GM12878 (cell line): ENCODE results near the gene PDE6C. TPM values are rescaled to one million over a fixed set of nuclear protein-coding genes. Genes with fewer than 3 reads are reported as not detected.

Experiments
- ATAC-seq: fragments of 200-7000 bp; cut with Tn5 transposase; 3 replicates; pipeline ENCODE4 v1.9.1; 2020; ENCODE audit warnings: mild to moderate bottlenecking, moderate library complexity
- BruUV-seq: library from RNA; stranded (reverse); fragments of 400-500 nt; replicated peaks from 2 replicates; lab custom pipeline; 2021; lab: Mats Ljungman, UMichigan
- CTCF ChIA-PET: fragments of 300-600 bp; sonication (Branson Sonifier 250); formaldehyde crosslinking; extraction: SDS; loops from one replicate; lab custom pipeline; 2021; ENCODE audit warnings: inconsistent platforms; lab: Yijun Ruan, JAX
- POLR2A ChIA-PET: fragments of 350-600 bp; formaldehyde crosslinking; extraction: SDS; loops from one replicate; lab custom pipeline; 2021; ENCODE audit warnings: inconsistent platforms; lab: Charles Lee
- RAD21 ChIA-PET: fragments of 300-600 bp; sonication (Branson Sonifier 250); formaldehyde crosslinking; loops from one replicate; lab custom pipeline; 2023; ENCODE audit warnings: antibody characterized with exemption; ENCODE audit not compliant: unreplicated experiment; lab: Charles Lee
- SMC1A ChIA-PET: fragments of 300-600 bp; sonication (Branson Sonifier 250); formaldehyde crosslinking; loops from one replicate; lab custom pipeline; 2023; ENCODE audit not compliant: unreplicated experiment, uncharacterized antibody; lab: Charles Lee
- DNase-seq: peaks from one replicate; pipeline ENCODE4 v3.0.0-alpha.2; 2011; ENCODE audit warnings: low read depth, low spot score
- FAIRE-seq: peaks from 3 replicates; lab custom pipeline; 2011; peaks lifted over from hg19 to GRCh38; lab: Jason Lieb, UNC
- H2AFZ ChIP-seq: 2 replicates; pipeline ENCODE4 v1.6.0; 2011; ENCODE audit warnings: low read depth, low read length, control low read depth; ENCODE audit not compliant: control insufficient read depth
- H3K27ac ChIP-seq: 2 replicates; pipeline ENCODE4 v1.5.1; 2011; ENCODE audit warnings: control low read depth; ENCODE audit not compliant: control insufficient read depth, insufficient read depth
- H3K27me3 ChIP-seq, 2 experiments: replicated peaks in 1 of 2; 2 replicates each; pipeline versions ENCODE4 v1.6.0 to v1.6.1; 2011; ENCODE audit warnings: low read length in 1 of 2; ENCODE audit not compliant: control insufficient read depth in 2 of 2, insufficient read depth in 2 of 2
- H3K36me3 ChIP-seq, 2 experiments: 2 replicates each; pipeline ENCODE4 v1.5.1; 2011; ENCODE audit warnings: low read length in 1 of 2; ENCODE audit not compliant: control insufficient read depth in 2 of 2, insufficient read depth in 2 of 2
- H3K4me1 ChIP-seq: 2 replicates; pipeline ENCODE4 v1.6.1; 2011; ENCODE audit warnings: mild to moderate bottlenecking, low read length, moderate library complexity, mixed read lengths; ENCODE audit not compliant: control insufficient read depth, insufficient read depth
- H3K4me2 ChIP-seq: 2 replicates; pipeline ENCODE4 v1.6.0; 2011; ENCODE audit warnings: control low read depth; ENCODE audit not compliant: control insufficient read depth, insufficient read depth
- H3K4me3 ChIP-seq: fragments of 200-600 bp; sonication (generic); 2 replicates; pipeline ENCODE4 v1.5.1; 2016
- H3K79me2 ChIP-seq: 2 replicates; pipeline ENCODE4 v1.6.0; 2011; ENCODE audit warnings: low read length; ENCODE audit not compliant: control insufficient read depth, insufficient read depth
- H3K9ac ChIP-seq: 2 replicates; pipeline ENCODE4 v1.8.0; 2011; ENCODE audit warnings: low read length, control low read depth, mixed read lengths; ENCODE audit not compliant: control insufficient read depth, insufficient read depth
- H3K9me3 ChIP-seq: replicated peaks from 3 replicates; pipeline ENCODE4 v1.5.1; 2011; ENCODE audit warnings: mild to moderate bottlenecking, low read length; ENCODE audit not compliant: control insufficient read depth, insufficient read depth
- H4K20me1 ChIP-seq: 2 replicates; pipeline ENCODE4 v1.6.0; 2011; ENCODE audit not compliant: control insufficient read depth, insufficient read depth
- BCL11A ChIP-seq: IDR thresholded peaks from 2 replicates; pipeline ENCODE4 v1.6.1; 2011; ENCODE audit warnings: low read depth, low read length
- BMI1 ChIP-seq: fragments of 450-650 bp; IDR thresholded peaks from 2 replicates; pipeline ENCODE4 v1.6.1; 2016; ENCODE audit warnings: mild to moderate bottlenecking, moderate library complexity, borderline replicate concordance
- CHD2 ChIP-seq: IDR thresholded peaks from 2 replicates; pipeline ENCODE4 v1.6.1; 2011; ENCODE audit warnings: low read depth, low read length, improper control_type of control experiment, borderline replicate concordance
- FOXK2 ChIP-seq: fragments of 450-650 bp; IDR thresholded peaks from 2 replicates; pipeline ENCODE4 v1.6.1; 2017; ENCODE audit warnings: mild to moderate bottlenecking, moderate library complexity
- GABPA ChIP-seq: IDR thresholded peaks from 2 replicates; pipeline ENCODE4 v1.6.1; 2014; ENCODE audit warnings: antibody characterized with exemption, low read depth, mild to moderate bottlenecking, inconsistent platforms
- JUNB ChIP-seq: IDR thresholded peaks from 2 replicates; pipeline ENCODE4 v1.6.1; 2016; ENCODE audit warnings: antibody characterized with exemption, mild to moderate bottlenecking
- SIN3A ChIP-seq: IDR thresholded peaks from 2 replicates; pipeline ENCODE4 v1.6.1; 2012; ENCODE audit warnings: low read depth, low read length, improper control_type of control experiment
- ZNF24 ChIP-seq: fragments of 450-650 bp; IDR thresholded peaks from 2 replicates; pipeline ENCODE4 v1.6.1; 2017; ENCODE audit warnings: antibody characterized with exemption, mild to moderate bottlenecking
- ZZZ3 ChIP-seq: IDR thresholded peaks from 2 replicates; pipeline ENCODE4 v1.6.1; 2011; ENCODE audit warnings: low read depth; ENCODE audit not compliant: control insufficient read depth, insufficient read length
- WGBS: methylation state at CpG from one replicate; pipeline ENCODE4 v1.1.6; 2016; ENCODE audit warnings: low lambda C conversion rate; ENCODE audit not compliant: insufficient replicate concordance, insufficient coverage; ENCODE audit errors: missing lambda C conversion rate; 5-methylcytosine and 5-hydroxymethylcytosine counted together
- in situ Hi-C: fragments of 300-500 bp; cut with MboI; formaldehyde crosslinking; loops from 9 replicates; pipeline ENCODE4 v1.14.3; 2018; ENCODE audit warnings: mixed read lengths
- intact Hi-C: fragments of 100-400 bp; cut with micrococcal nuclease; formaldehyde crosslinking; loops from one replicate; pipeline ENCODE4 v1.14.2; 2022; ENCODE audit not compliant: unreplicated experiment
- polyA plus RNA-seq, 11 experiments: library from polyadenylated mRNA; depleted of rRNA in 4 of 11; unstranded in 6 of 11; stranded (reverse) in 5 of 11; fragments of >200 nt; fragmentation: Nextera tagmentation in 4 of 11; fragmentation: Illumina TruSeq in 1 of 11; extraction: Ambion mirVana in 4 of 11; extraction: Trizol in 1 of 11; gene quantifications; 1 replicate in 1 of 11; 2 replicates in 10 of 11; pipeline versions ENCODE4 v1.2.1 to v1.2.3, GENCODE V29; 2011 to 2016; ENCODE audit warnings: inconsistent platforms in 2 of 11, missing spikeins in 2 of 11, low read depth in 1 of 11
- total RNA-seq, 4 experiments: library from RNA; depleted of rRNA in 3 of 4; stranded (reverse); fragments of >200 nt in 3 of 4; fragmentation: Illumina TruSeq in 1 of 4; extraction: Trizol in 1 of 4; gene quantifications; 2 replicates each; pipeline versions ENCODE4 v1.2.1 to v1.2.3, GENCODE V29; 2013 to 2021
- TF ChIP-seq, protein P1 (sequence below): fragments of 450-650 bp; IDR thresholded peaks from 2 replicates; pipeline ENCODE4 v1.6.1; 2017; ENCODE audit warnings: antibody characterized with exemption, mild to moderate bottlenecking, moderate library complexity
- TF ChIP-seq, protein P2 (sequence below): fragments of 450-650 bp; IDR thresholded peaks from 2 replicates; pipeline ENCODE4 v1.6.1; 2017; ENCODE audit warnings: borderline replicate concordance
- TF ChIP-seq, protein P3 (sequence below): fragments of 450-650 bp; IDR thresholded peaks from 2 replicates; pipeline ENCODE4 v1.6.1; 2017; ENCODE audit warnings: low read depth, mild to moderate bottlenecking, moderate library complexity
- TF ChIP-seq, protein P4 (sequence below): IDR thresholded peaks from 2 replicates; pipeline ENCODE4 v1.6.1; 2011; ENCODE audit warnings: low read depth, mild to moderate bottlenecking, low read length, moderate library complexity, borderline replicate concordance; ENCODE audit errors: extremely low read depth
- TF ChIP-seq, protein P5 (sequence below): IDR thresholded peaks from 2 replicates; pipeline ENCODE4 v1.6.1; 2012; ENCODE audit warnings: low read depth, low read length, improper control_type of control experiment
- TF ChIP-seq, protein P6 (sequence below): IDR thresholded peaks from 2 replicates; pipeline ENCODE4 v1.6.1; 2012; ENCODE audit warnings: low read length, inconsistent platforms

PDE6C gene
- total and polyA plus RNA-seq, 10 of the 15 experiments (the other 5 are each of a cell fraction or from before 2014, with no cell fraction given): not detected

DNA sequence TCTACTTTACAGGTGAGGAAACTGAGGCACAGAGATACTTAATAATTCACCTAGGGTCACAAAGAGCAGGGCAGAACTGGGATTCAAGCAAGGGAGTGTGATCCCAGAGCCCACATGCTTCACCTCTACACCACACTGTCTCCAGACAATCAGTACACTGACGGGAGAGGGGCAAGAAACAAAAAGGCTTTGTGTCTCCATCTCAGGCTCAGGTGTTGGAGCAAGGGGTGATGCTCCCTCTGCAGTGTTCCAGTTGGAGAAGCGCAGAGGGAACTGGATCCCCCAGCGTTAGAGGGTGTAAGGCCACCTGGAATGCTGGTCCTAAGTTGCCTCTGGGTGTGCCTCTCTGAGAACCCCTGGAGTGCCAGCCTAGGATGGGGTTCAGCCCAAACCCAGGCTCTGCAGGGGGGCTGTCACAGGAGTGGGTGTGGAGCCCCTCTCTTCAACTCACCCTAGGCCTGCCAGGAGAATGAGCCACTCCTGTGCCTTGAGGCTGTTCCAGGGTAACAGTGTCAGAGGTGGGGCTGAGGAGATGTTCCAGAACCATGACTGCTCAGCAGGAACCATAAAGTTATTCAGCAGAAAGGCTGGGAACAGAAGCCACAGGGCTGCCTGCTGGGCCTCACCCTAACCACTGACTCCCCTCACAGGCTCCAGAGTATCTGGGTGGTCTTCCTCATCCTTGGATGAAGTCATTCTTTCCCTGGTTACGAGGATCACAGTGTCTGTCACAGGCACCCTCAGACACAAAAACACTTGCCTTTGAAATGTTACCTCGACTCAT is 16.8 kb upstream of the PDE6C start:
- SMC1A ChIA-PET: interaction anchor here (0.6 kb wide), 2 partner anchors 59 to 95 kb away, joined by 3 read pairs; no protein-coding TSS in a partner anchor
- TF ChIP-seq JUNB (no peak), GABPA (no peak), ZZZ3 (no peak), ZNF24 (no peak), BCL11A (no peak), CHD2 (no peak), SIN3A (no peak), FOXK2 (no peak), BMI1 (no peak)
- TF ChIP-seq, protein P1, sequence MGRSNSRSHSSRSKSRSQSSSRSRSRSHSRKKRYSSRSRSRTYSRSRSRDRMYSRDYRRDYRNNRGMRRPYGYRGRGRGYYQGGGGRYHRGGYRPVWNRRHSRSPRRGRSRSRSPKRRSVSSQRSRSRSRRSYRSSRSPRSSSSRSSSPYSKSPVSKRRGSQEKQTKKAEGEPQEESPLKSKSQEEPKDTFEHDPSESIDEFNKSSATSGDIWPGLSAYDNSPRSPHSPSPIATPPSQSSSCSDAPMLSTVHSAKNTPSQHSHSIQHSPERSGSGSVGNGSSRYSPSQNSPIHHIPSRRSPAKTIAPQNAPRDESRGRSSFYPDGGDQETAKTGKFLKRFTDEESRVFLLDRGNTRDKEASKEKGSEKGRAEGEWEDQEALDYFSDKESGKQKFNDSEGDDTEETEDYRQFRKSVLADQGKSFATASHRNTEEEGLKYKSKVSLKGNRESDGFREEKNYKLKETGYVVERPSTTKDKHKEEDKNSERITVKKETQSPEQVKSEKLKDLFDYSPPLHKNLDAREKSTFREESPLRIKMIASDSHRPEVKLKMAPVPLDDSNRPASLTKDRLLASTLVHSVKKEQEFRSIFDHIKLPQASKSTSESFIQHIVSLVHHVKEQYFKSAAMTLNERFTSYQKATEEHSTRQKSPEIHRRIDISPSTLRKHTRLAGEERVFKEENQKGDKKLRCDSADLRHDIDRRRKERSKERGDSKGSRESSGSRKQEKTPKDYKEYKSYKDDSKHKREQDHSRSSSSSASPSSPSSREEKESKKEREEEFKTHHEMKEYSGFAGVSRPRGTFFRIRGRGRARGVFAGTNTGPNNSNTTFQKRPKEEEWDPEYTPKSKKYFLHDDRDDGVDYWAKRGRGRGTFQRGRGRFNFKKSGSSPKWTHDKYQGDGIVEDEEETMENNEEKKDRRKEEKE: no peak
- TF ChIP-seq, protein P2, sequence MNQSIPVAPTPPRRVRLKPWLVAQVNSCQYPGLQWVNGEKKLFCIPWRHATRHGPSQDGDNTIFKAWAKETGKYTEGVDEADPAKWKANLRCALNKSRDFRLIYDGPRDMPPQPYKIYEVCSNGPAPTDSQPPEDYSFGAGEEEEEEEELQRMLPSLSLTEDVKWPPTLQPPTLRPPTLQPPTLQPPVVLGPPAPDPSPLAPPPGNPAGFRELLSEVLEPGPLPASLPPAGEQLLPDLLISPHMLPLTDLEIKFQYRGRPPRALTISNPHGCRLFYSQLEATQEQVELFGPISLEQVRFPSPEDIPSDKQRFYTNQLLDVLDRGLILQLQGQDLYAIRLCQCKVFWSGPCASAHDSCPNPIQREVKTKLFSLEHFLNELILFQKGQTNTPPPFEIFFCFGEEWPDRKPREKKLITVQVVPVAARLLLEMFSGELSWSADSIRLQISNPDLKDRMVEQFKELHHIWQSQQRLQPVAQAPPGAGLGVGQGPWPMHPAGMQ: no peak
- TF ChIP-seq, protein P3, sequence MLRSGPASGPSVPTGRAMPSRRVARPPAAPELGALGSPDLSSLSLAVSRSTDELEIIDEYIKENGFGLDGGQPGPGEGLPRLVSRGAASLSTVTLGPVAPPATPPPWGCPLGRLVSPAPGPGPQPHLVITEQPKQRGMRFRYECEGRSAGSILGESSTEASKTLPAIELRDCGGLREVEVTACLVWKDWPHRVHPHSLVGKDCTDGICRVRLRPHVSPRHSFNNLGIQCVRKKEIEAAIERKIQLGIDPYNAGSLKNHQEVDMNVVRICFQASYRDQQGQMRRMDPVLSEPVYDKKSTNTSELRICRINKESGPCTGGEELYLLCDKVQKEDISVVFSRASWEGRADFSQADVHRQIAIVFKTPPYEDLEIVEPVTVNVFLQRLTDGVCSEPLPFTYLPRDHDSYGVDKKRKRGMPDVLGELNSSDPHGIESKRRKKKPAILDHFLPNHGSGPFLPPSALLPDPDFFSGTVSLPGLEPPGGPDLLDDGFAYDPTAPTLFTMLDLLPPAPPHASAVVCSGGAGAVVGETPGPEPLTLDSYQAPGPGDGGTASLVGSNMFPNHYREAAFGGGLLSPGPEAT: no peak
- TF ChIP-seq, protein P4, sequence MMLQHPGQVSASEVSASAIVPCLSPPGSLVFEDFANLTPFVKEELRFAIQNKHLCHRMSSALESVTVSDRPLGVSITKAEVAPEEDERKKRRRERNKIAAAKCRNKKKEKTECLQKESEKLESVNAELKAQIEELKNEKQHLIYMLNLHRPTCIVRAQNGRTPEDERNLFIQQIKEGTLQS: no peak
- TF ChIP-seq, protein P5, sequence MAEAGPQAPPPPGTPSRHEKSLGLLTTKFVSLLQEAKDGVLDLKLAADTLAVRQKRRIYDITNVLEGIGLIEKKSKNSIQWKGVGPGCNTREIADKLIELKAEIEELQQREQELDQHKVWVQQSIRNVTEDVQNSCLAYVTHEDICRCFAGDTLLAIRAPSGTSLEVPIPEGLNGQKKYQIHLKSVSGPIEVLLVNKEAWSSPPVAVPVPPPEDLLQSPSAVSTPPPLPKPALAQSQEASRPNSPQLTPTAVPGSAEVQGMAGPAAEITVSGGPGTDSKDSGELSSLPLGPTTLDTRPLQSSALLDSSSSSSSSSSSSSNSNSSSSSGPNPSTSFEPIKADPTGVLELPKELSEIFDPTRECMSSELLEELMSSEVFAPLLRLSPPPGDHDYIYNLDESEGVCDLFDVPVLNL: no peak
- TF ChIP-seq, protein P6, sequence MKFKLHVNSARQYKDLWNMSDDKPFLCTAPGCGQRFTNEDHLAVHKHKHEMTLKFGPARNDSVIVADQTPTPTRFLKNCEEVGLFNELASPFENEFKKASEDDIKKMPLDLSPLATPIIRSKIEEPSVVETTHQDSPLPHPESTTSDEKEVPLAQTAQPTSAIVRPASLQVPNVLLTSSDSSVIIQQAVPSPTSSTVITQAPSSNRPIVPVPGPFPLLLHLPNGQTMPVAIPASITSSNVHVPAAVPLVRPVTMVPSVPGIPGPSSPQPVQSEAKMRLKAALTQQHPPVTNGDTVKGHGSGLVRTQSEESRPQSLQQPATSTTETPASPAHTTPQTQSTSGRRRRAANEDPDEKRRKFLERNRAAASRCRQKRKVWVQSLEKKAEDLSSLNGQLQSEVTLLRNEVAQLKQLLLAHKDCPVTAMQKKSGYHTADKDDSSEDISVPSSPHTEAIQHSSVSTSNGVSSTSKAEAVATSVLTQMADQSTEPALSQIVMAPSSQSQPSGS: no peak
- Histone ChIP-seq H3K4me3 (no peak overlapping the region), H3K36me3 (no peaks in the 10 kb centered on the region), H3K4me1 (no peaks in the 10 kb centered on the region), H4K20me1 (no peaks in the 10 kb centered on the region), H3K4me2 (no peak overlapping the region), H3K27me3 (peaks cover 0 to 3% of the 10 kb centered on the region in 2 experiments; a peak in 3 of 4 replicates), H3K79me2 (no peaks in the 10 kb centered on the region), H2AFZ (no peak overlapping the region), H3K9ac (no peak overlapping the region), H3K9me3 (no peaks in the 10 kb centered on the region), H3K27ac (no peak overlapping the region)
- in situ Hi-C loops: no loop called here
- FAIRE-seq (no peak), ATAC-seq (no peak), DNase-seq (no peak)
- WGBS: 8% methylated on average over 5 of the region's 5 CpGs
- no TSS peak for BruUV-seq
- RAD21 ChIA-PET: no interaction called here
- CTCF ChIA-PET: no interaction called here
- intact Hi-C loops: no loop called here
- POLR2A ChIA-PET: no interaction called here
